HG03064 (cell line): ENCODE data around the gene KLHL40.

Experiments used
- ATAC-seq: cut with Tn5 transposase; IDR thresholded peaks from one replicate; pipeline ENCODE4 v1.9.1; 2021; ENCODE audit warnings: low read depth; ENCODE audit not compliant: unreplicated experiment

KLHL40 gene

DNA sequence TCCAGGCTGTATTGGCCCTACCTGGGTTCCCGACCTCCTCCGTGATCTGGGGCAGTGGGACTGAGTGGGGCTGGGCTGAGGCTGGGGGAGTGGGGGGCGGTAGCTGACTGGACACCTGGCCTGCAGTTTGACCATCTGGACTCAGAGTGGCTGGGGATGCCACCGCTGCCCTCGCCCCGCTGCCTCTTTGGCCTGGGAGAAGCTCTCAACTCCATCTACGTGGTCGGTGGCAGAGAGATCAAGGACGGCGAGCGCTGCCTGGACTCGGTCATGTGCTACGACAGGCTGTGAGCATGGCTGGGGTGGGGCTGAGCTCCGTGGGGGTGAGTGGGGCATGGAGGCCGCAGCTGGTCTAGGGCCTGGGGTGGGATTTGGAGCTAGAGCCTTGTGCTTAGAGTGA lies 2.7 kb downstream of the KLHL40 start:
- no peak for ATAC-seq

DNA sequence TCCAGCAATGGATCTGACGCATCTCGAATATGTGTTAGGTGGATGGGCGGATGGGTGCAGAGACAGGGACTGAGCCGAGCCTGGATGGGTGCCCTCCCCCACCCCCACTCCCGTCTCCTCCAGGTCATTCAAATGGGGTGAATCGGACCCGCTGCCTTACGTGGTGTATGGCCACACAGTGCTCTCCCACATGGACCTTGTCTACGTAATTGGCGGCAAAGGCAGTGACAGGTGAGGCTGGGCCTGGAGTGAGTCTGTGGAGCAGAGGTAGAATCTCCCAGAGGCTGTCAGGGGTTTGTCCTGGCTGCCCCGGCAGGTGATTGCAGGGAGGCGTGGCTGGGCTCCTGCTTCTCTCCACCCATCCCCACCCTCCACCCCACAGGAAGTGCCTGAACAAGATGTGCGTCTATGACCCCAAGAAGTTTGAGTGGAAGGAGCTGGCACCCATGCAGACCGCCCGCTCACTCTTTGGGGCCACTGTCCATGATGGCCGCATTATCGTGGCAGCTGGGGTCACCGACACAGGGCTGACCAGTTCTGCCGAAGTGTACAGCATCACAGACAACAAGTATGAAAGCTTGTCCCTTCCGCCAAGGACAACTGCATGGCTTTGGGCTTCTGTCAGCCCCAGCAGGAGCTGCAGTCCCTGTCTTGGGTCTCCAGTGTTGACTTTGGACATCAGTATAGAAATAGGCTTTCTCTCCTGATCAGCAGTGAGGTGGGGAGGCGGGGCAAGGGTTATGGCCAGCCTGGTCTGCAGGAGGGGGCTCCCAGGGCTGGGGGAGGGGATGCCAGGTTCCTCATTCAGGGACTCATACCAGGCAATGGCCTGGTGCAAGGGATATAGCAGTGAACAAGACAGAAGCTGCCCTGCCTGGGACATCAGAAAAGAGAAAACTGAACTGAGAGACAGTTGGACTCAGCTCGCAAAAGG lies 3.4 kb downstream of the KLHL40 start:
- no peak for ATAC-seq

GRCh38 chr3:42689421-42690014 lies 4.2 kb downstream of the KLHL40 start:
- ATAC-seq = no peak

- ATAC-seq = no peak
Observed at GRCh38 chr3:42690191-42690590, 4.9 kb downstream of the KLHL40 start.

DNA sequence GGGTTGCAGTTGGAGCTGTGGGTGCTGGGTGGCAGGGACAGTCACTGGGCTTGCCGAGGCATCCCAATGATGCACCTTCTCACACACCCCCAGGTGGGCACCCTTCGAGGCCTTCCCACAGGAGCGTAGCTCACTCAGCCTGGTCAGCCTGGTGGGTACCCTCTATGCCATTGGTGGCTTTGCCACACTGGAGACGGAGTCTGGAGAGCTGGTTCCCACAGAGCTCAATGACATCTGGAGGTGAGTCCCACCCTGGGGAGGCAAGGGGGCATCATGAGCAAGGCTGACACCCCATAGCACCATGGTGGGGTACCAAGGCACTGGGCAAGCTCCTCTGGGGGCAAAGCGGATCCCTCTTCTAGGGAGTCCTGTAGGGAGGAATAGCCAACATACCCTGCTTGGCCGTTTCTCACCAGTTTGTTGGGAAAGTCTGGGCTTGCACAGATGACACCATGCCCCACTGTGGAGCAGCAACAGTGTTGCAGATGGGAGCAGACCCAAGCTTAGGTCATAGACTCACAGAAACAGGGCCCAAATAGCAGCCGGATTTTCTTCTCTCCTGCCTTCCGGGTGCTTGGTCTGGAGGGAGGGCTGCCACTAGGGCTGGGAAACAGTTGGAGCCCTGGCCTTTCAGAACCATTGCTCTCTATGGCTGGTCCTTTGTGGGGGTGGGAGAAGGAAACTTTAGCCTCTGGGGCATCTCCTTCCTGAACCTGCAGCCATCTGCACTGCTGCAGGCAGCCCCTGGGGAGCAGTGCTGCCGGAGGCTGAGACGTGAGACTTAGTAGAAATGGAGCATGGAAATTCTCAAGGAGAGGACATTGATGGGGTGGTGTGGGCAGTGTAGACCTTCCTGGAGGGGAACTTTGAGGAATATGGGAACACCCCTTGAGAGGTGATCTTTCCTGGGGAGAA lies 5.7 kb downstream of the KLHL40 start:
- ATAC-seq = no peak

GRCh38 chr3:42691816-42692666 lies 6.7 kb downstream of the KLHL40 start:
- ATAC-seq = no peak

- no peak for ATAC-seq
Observed at GRCh38 chr3:42692667-42693529, 7.6 kb downstream of the KLHL40 start.

GRCh38 chr3:42693530-42693930 lies 8.2 kb downstream of the KLHL40 start:
- no peak for ATAC-seq

- no peak for ATAC-seq
Observed at GRCh38 chr3:42694366-42694765, 9.0 kb downstream of the KLHL40 start.

DNA sequence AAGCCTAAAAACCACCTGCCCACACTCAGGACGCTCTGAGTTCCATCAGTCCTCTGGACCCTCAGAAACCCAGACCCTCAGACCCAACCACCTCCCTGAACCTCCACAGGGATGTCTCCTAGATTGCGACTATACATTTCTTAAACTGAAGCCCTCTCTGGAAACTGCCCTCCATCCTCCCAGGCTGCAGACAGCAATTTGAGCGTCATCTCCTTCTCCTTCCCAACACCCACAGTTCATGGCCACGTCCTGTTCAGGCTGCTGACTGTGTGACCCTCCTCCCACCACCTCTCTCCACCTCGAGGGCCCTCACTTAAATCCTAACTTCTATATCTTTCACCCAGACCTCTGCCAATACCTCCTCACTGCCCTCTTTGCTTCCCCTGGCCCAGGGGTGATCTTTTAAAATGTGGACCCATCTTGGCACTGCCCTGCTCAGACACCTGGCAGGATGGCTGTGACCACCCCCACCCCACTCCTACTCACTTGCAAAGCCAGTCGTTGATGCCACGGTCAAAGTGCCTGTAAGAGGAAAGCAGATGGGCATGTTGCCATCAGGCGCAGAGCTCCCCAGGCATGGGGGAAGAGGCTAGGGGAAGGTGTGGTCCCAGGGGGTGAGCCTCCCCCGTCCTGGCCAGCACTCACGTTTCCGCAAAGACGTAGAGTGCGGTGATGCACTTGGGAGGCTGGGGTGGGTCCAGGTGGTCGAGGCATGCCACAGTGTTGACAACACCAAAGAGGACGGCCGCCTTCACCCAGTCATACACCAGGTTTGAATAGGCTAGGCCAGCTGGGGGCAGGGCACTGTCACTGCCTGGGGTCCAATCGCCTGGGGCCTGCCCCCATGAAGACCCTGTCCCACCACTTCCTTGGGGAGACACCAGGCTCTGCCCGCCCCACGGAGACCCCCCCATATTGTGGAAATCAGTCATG lies 11.3 kb downstream of the KLHL40 start:
- no peak for ATAC-seq

DNA sequence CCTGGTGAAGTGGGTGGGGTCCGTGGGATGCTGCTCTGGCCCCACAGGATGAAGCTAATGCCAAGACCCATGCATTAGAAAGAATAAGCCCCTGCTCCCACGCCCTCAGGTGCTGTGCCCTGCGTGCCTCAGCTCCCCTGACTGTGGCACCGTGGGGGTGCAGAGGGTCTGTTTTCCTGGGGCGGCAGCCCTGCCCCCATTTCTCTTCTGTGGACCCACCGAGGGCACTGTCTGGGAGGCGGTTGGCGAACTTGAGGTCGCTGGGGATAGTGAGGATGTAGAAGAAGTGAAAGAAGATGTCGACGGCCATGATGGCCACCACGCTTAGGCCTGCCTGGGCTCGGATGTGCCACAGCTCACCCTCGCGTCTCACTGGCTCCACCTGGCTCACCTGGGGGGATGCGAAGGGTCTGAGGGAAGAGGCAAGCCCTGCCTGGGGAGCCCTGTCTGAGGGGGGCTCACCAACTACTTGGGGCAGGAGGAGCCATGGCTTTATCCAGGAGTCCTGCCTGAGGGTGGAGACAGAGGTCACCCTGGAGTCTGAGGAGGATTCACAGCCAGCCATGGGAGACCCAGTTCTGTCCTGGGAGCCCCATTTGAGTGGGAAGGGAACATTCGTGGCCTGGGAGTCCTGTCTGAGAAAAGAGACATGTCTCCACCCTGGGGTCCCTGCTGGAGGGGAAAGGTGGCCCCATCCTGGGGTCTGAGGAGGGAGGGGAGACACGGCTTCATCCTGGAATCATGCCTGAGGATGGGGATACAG lies 12.1 kb downstream of the KLHL40 start:
- ATAC-seq = no peak

DNA sequence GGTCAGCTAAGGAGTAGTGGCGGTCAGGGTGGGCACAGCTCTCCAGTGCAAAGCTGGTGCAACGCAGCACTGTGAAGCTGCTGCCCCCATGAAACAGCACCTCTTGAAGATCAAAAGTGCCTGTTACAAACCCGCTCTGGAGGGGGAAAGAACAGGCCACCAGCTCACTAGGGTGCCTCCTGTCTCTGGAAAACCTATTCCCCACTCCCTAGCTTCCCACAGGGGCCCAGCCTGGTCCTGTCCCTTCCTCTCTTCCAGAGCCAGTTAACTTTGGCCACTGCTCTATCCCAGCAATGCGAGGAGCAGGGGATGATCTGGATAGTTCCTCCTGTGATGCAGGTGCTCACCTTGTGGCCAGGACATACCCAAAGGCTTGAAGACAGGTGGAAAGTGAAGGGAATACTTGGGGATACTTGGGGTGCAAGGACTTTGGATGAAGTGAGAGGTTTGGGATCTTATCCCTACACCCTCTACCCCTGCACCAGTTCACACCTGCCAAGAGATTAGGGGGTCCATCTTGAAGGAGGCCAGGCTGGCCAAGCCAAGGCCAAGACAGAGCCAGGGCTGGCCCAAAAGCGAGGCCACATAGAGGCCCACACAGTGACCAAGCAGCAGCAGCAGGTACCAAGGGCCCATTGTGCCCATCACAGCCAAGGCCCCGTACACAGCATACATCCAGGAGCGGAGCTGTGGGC lies 13.0 kb downstream of the KLHL40 start:
- ATAC-seq = no peak

DNA sequence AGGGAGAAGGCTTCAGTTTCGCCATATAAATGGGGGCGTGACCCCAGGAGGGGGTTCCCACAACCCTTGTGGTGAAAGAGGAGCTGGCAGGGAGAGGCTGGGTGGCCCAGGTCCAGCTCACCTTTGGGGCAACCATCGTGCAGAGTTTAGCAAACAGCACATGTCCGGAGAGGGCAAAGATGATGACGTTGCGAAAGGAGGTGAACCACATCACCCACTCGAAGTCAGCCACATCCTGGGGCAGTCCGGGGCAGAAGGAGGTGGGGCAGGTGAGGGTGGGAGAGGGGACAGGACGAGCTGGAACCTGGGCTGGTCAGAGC lies 13.5 kb downstream of the KLHL40 start:
- no peak for ATAC-seq

- ATAC-seq = no peak
Observed at GRCh38 chr3:42699511-42699971, 14.2 kb downstream of the KLHL40 start.

GRCh38 chr3:42700366-42701288 lies 15.3 kb downstream of the KLHL40 start:
- ATAC-seq = no peak
